WTC11 (cell line): Measurements from ENCODE around the gene SEMA6C. TPM values are rescaled to one million over a fixed set of nuclear protein-coding genes. Genes with fewer than 3 reads are reported as not detected.

ENCODE experiments used
- ATAC-seq: fragments of 200-7000 bp; cut with Tn5 transposase; 2 replicates; pipeline ENCODE4 v1.10.0; 2021; ENCODE audit warnings: mild to moderate bottlenecking, moderate library complexity
- CTCF ChIA-PET: fragments of 300-600 bp; sonication (Branson Sonifier 250); formaldehyde crosslinking; loops from one replicate; lab custom pipeline; 2021; ENCODE audit warnings: antibody characterized with exemption; lab: Charles Lee
- POLR2A ChIA-PET: fragments of 350-600 bp; sonication (Branson Sonifier 250); formaldehyde crosslinking; loops from one replicate; lab custom pipeline; 2021; ENCODE audit warnings: antibody characterized with exemption; lab: Charles Lee
- DNase-seq: peaks from one replicate; pipeline ENCODE4 v3.0.0; 2021; ENCODE audit warnings: low spot score
- H3K27ac Mint-ChIP-seq: 2 replicates; pipeline ENCODE4 v1.8.0; 2021; ENCODE audit warnings: mixed read lengths
- H3K27me3 Mint-ChIP-seq: 2 replicates; pipeline ENCODE4 v1.8.0; 2021; ENCODE audit warnings: low read depth, mild to moderate bottlenecking, moderate library complexity, mixed read lengths
- H3K36me3 Mint-ChIP-seq: 2 replicates; pipeline ENCODE4 v1.8.0; 2021; ENCODE audit warnings: mixed read lengths
- H3K4me1 Mint-ChIP-seq: 2 replicates; pipeline ENCODE4 v1.8.0; 2022; ENCODE audit warnings: mixed read lengths
- H3K4me3 Mint-ChIP-seq: 2 replicates; pipeline ENCODE4 v1.8.0; 2021; ENCODE audit warnings: mild to moderate bottlenecking, moderate library complexity, mixed read lengths
- H3K9me3 Mint-ChIP-seq: 2 replicates; pipeline ENCODE4 v1.8.0; 2021; ENCODE audit warnings: mixed read lengths
- ATF3 ChIP-seq: sonication (generic); formaldehyde crosslinking; conservative IDR thresholded peaks from 2 replicates; pipeline ENCODE4 v1.8.1; 2022; ENCODE audit warnings: mild to moderate bottlenecking, missing genetic modification reagents
- CREB1 ChIP-seq: sonication (generic); formaldehyde crosslinking; IDR thresholded peaks from 2 replicates; pipeline ENCODE4 v1.8.0; 2023; ENCODE audit warnings: mild to moderate bottlenecking, missing genetic modification reagents
- E2F4 ChIP-seq: sonication (generic); formaldehyde crosslinking; IDR thresholded peaks from 2 replicates; pipeline ENCODE4 v1.8.1; 2022; ENCODE audit warnings: low read depth, mild to moderate bottlenecking, moderate library complexity, missing genetic modification reagents, borderline replicate concordance
- E2F5 ChIP-seq: sonication (generic); formaldehyde crosslinking; IDR thresholded peaks from 2 replicates; pipeline ENCODE4 v1.8.1; 2022; ENCODE audit warnings: mild to moderate bottlenecking, moderate library complexity, missing genetic modification reagents
- ELF4 ChIP-seq: sonication (generic); formaldehyde crosslinking; IDR thresholded peaks from 2 replicates; pipeline ENCODE4 v1.8.1; 2022; ENCODE audit warnings: low read depth, mild to moderate bottlenecking, moderate library complexity, missing genetic modification reagents
- EMX1 ChIP-seq: fragments of 250-450 bp; sonication (Bioruptor Pico); IDR thresholded peaks from 2 replicates; pipeline ENCODE4 v1.8.0; 2021; ENCODE audit warnings: mild to moderate bottlenecking
- ESRRA ChIP-seq: sonication (generic); formaldehyde crosslinking; IDR thresholded peaks from 2 replicates; pipeline ENCODE4 v1.8.1; 2022; ENCODE audit warnings: mild to moderate bottlenecking, missing genetic modification reagents, borderline replicate concordance
- ETV6 ChIP-seq: sonication (generic); formaldehyde crosslinking; IDR thresholded peaks from 2 replicates; pipeline ENCODE4 v1.8.1; 2022; ENCODE audit warnings: mild to moderate bottlenecking, missing genetic modification reagents
- FOXJ3 ChIP-seq: sonication (generic); formaldehyde crosslinking; IDR thresholded peaks from 2 replicates; pipeline ENCODE4 v1.9.0; 2021; ENCODE audit warnings: missing genetic modification reagents, mild to moderate bottlenecking, borderline replicate concordance
- FOXP1 ChIP-seq: sonication (generic); formaldehyde crosslinking; IDR thresholded peaks from 2 replicates; pipeline ENCODE4 v1.8.0; 2022; ENCODE audit warnings: missing genetic modification reagents, mild to moderate bottlenecking, moderate library complexity, borderline replicate concordance
- HMGA2 ChIP-seq: fragments of 250-450 bp; sonication (Bioruptor Pico); IDR thresholded peaks from 2 replicates; pipeline ENCODE4 v1.4.0; 2021; ENCODE audit warnings: mild to moderate bottlenecking, moderate library complexity
- IRF1 ChIP-seq: sonication (generic); formaldehyde crosslinking; IDR thresholded peaks from 2 replicates; pipeline ENCODE4 v1.8.0; 2023; ENCODE audit warnings: missing genetic modification reagents
- IRF2 ChIP-seq: sonication (generic); formaldehyde crosslinking; IDR thresholded peaks from 2 replicates; pipeline ENCODE4 v1.8.0; 2022; ENCODE audit warnings: low read depth, missing genetic modification reagents, borderline replicate concordance
- JAZF1 ChIP-seq: fragments of 250-450 bp; sonication (Bioruptor Pico); IDR thresholded peaks from 2 replicates; pipeline ENCODE4 v1.9.0; 2021; ENCODE audit warnings: moderate library complexity, mild to moderate bottlenecking, inconsistent platforms
- NFE2L1 ChIP-seq: sonication (generic); formaldehyde crosslinking; IDR thresholded peaks from 2 replicates; pipeline ENCODE4 v1.8.1; 2023; ENCODE audit warnings: missing genetic modification reagents
- NR1H2 ChIP-seq: sonication (generic); formaldehyde crosslinking; IDR thresholded peaks from 2 replicates; pipeline ENCODE4 v1.9.0; 2021; ENCODE audit warnings: mild to moderate bottlenecking, moderate library complexity, missing genetic modification reagents
- NR2C2 ChIP-seq: sonication (generic); formaldehyde crosslinking; IDR thresholded peaks from 2 replicates; pipeline ENCODE4 v1.8.0; 2022; ENCODE audit warnings: mild to moderate bottlenecking, missing genetic modification reagents
- OVOL2 ChIP-seq: fragments of 250-450 bp; sonication (Bioruptor Pico); IDR thresholded peaks from 2 replicates; pipeline ENCODE4 v1.9.0; 2021; ENCODE audit warnings: mild to moderate bottlenecking, borderline replicate concordance
- RELA ChIP-seq: sonication (generic); formaldehyde crosslinking; IDR thresholded peaks from 2 replicates; pipeline ENCODE4 v1.8.1; 2022; ENCODE audit warnings: missing genetic modification reagents, mild to moderate bottlenecking, borderline replicate concordance
- TEAD1 ChIP-seq: sonication (generic); formaldehyde crosslinking; IDR thresholded peaks from 2 replicates; pipeline ENCODE4 v1.8.0; 2022; ENCODE audit warnings: mild to moderate bottlenecking, missing genetic modification reagents
- TEAD4 ChIP-seq: sonication (generic); formaldehyde crosslinking; IDR thresholded peaks from 2 replicates; pipeline ENCODE4 v1.8.0; 2022; ENCODE audit warnings: mild to moderate bottlenecking, missing genetic modification reagents
- USF1 ChIP-seq: sonication (generic); formaldehyde crosslinking; IDR thresholded peaks from 2 replicates; pipeline ENCODE4 v1.8.0; 2022; ENCODE audit warnings: mild to moderate bottlenecking, missing genetic modification reagents
- ZNF121 ChIP-seq: sonication (generic); formaldehyde crosslinking; IDR thresholded peaks from 2 replicates; pipeline ENCODE4 v1.8.0; 2023; ENCODE audit warnings: missing genetic modification reagents
- ZNF423 ChIP-seq: fragments of 250-450 bp; sonication (Bioruptor Pico); IDR thresholded peaks from 2 replicates; pipeline ENCODE4 v2.1.2; 2022; ENCODE audit warnings: mild to moderate bottlenecking, moderate library complexity
- ZNF425 ChIP-seq: fragments of 250-450 bp; sonication (Bioruptor Pico); conservative IDR thresholded peaks from 2 replicates; pipeline ENCODE4 v1.9.0; 2021; ENCODE audit warnings: mild to moderate bottlenecking
- total RNA-seq: library from RNA; stranded (reverse); gene quantifications from 3 replicates; pipeline ENCODE4 v1.2.3, GENCODE V29; 2021

Gene SEMA6C
- total RNA-seq, 1 experiment from 2014 or later: 21.0 TPM

- POLR2A ChIA-PET: no interaction called here
- no peak overlapping the region for H3K4me3 Mint-ChIP-seq
Measured at GRCh38 chr1:151175041-151175741, 28.8 kb upstream of the SEMA6C start.

GRCh38 chr1:151171190-151171589 lies 24.8 kb upstream of the SEMA6C start:
- H3K9me3 Mint-ChIP-seq: no peaks in the 10 kb centered on the region
- no peak for DNase-seq
- peaks cover 5% of the 10 kb centered on the region for H3K4me1 Mint-ChIP-seq
- peak overlapping the region; percentile 13 for H3K27ac Mint-ChIP-seq
- H3K4me3 Mint-ChIP-seq: no peak overlapping the region
- H3K27me3 Mint-ChIP-seq: no peaks in the 10 kb centered on the region
- ChIA-PET CTCF (interaction anchor here (1.5 to 2.0 kb wide), 3 partner anchors 71 to 130 kb away, joined by 3 to 6 read pairs (median 6); no protein-coding TSS in a partner anchor), POLR2A (no interaction called here)
- H3K36me3 Mint-ChIP-seq: peaks cover 18% of the 10 kb centered on the region
- no peak for ATAC-seq
- TF ChIP-seq NR2C2 (CRISPR knock-in tag): no peak
- no peak for TF ChIP-seq FOXP1
- TF ChIP-seq USF1 (CRISPR knock-in tag): no peak
- TF ChIP-seq FOXJ3: no peak
- no peak for TF ChIP-seq ZNF423
- no peak for TF ChIP-seq ATF3 (CRISPR knock-in tag)
- no peak for TF ChIP-seq RELA (CRISPR knock-in tag)
- TF ChIP-seq ESRRA (CRISPR knock-in tag): no peak
- no peak for TF ChIP-seq CREB1 (CRISPR knock-in tag)
- no peak for TF ChIP-seq HMGA2 (CRISPR knock-in tag)
- no peak for TF ChIP-seq NR1H2 (CRISPR knock-in tag)
- TF ChIP-seq NFE2L1 (CRISPR knock-in tag): no peak
- TF ChIP-seq JAZF1 (CRISPR knock-in tag): no peak
- no peak for TF ChIP-seq EMX1 (CRISPR knock-in tag)
- no peak for TF ChIP-seq ETV6 (CRISPR knock-in tag)

More at GRCh38 chr1:151175041-151175741, 28.8 kb upstream of the SEMA6C start:
- H3K9me3 Mint-ChIP-seq: no peaks in the 10 kb centered on the region
- no peaks in the 10 kb centered on the region for H3K4me1 Mint-ChIP-seq
- H3K36me3 Mint-ChIP-seq: peaks cover 34% of the 10 kb centered on the region
- no peak for DNase-seq
- no peak overlapping the region for H3K27ac Mint-ChIP-seq
- TF ChIP-seq TEAD1 (CRISPR knock-in tag) (no peak), ELF4 (no peak), IRF1 (CRISPR knock-in tag) (no peak), ZNF425 (CRISPR knock-in tag) (no peak), IRF2 (CRISPR knock-in tag) (no peak), OVOL2 (no peak), ZNF121 (CRISPR knock-in tag) (no peak), E2F5 (CRISPR knock-in tag) (no peak), TEAD4 (no peak), E2F4 (no peak)
- TF ChIP-seq, all 79 proteins: peak for 0
- H3K27me3 Mint-ChIP-seq: no peaks in the 10 kb centered on the region
- no peak for ATAC-seq
- CTCF ChIA-PET: interaction anchor here (0.5 to 1.9 kb wide), 5 partner anchors 9 to 195 kb away, joined by 3 to 13 read pairs (median 7); partner anchors contain the start of genes LYSMD1, SCNM1 and VPS72
